DMS114 treated with DMSO at 0.1 percent for 48 hours (cell line): ENCODE data around the gene PYGO2.

ENCODE experiments used
- DNase-seq: peaks from one replicate; lab custom pipeline; 2025; ENCODE audit not compliant: unreplicated experiment; lab: John Stamatoyannopoulos, UW

Gene PYGO2

GRCh38 chr1:154963643-154964042 is 2.1 kb upstream of the PYGO2 start:
- no peak for DNase-seq

GRCh38 chr1:154962795-154963330 is 1.3 kb upstream of the PYGO2 start:
- DNase-seq: no peak

- peak; percentile 39 for DNase-seq
These were observed 671 bp upstream of the PYGO2 start for GRCh38 chr1:154962156-154962749.

GRCh38 chr1:154960446-154961136 is 991 bp downstream of the PYGO2 start:
- DNase-seq: no peak

- DNase-seq: no peak
These were observed 2.2 kb downstream of the PYGO2 start for GRCh38 chr1:154959426-154959780.

- no peak for DNase-seq
These were observed 2.7 kb downstream of the PYGO2 start for GRCh38 chr1:154958681-154959425.

GRCh38 chr1:154958036-154958435 is 3.5 kb downstream of the PYGO2 start:
- no peak for DNase-seq

GRCh38 chr1:154957091-154957657 is 4.4 kb downstream of the PYGO2 start:
- no peak for DNase-seq

- no peak for DNase-seq
These were observed 5.0 kb downstream of the PYGO2 start for GRCh38 chr1:154956544-154956941.

- DNase-seq: peak; percentile 95
These were observed 5.7 kb downstream of the PYGO2 start, which contains the start of gene PBXIP1 for GRCh38 chr1:154955718-154956543. PBXIP1 (minus strand) TSS chr1:154956099; CDS start chr1:154953721, 2,378 bp downstream.

- no peak for DNase-seq
These were observed 6.4 kb downstream of the PYGO2 start for GRCh38 chr1:154955039-154955717.

GRCh38 chr1:154954541-154954940 is 7.0 kb downstream of the PYGO2 start:
- DNase-seq: no peak

GRCh38 chr1:154953611-154954038 is 8.0 kb downstream of the PYGO2 start:
- DNase-seq: no peak

GRCh38 chr1:154952664-154953063 is 8.9 kb downstream of the PYGO2 start:
- DNase-seq: no peak

GRCh38 chr1:154951901-154952657 is 9.5 kb downstream of the PYGO2 start:
- no peak for DNase-seq

- no peak for DNase-seq
These were observed 13.5 kb downstream of the PYGO2 start for GRCh38 chr1:154948079-154948478.

- no peak for DNase-seq
These were observed 15.4 kb downstream of the PYGO2 start for GRCh38 chr1:154945962-154946850.
